ENCODE data around the gene SEMA5A.
"Not testable (repeated sequence)": the region's sequence is repeated elsewhere in the genome, so short reads cannot be mapped to it uniquely, and the experiment has no call there.

SEMA5A gene

GRCh38 chr5:9353048-9353447 is 192.8 kb downstream of the SEMA5A start:
- not testable (repeated sequence) for DNase-seq

- DNase-seq = no peak
These were observed 194.3 kb downstream of the SEMA5A start for GRCh38 chr5:9351546-9351945.

- DNase-seq = no peak
These were observed 195.5 kb downstream of the SEMA5A start for GRCh38 chr5:9350301-9350797.

DNA sequence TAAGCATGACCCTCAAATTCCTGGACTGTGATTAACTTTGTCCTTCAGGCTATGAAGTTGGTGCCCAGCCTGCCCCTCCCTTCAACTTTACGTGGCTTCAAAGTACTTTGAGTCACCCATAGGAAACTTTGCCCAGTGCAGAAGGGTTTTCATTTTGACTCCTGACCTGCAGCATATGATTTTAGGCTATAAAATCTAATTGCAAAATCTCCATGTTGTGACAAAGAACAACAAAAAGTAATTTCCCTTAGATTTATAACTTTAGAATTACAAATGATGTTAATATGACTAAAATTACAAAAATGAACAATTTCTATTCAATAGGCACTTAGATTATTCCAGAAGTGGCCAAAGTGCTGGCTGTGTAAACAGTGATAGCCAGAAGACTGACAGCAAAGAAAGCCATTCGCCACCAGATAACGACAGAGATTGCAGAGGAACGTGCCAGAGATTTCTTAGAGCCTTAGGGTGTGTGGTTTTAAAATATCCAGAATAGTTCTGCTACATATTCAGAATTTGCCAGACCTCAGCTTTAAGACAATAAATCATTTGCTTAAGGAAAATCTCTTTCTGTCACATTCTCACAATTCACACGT is 197.4 kb downstream of the SEMA5A start:
- DNase-seq = no peak

DNA sequence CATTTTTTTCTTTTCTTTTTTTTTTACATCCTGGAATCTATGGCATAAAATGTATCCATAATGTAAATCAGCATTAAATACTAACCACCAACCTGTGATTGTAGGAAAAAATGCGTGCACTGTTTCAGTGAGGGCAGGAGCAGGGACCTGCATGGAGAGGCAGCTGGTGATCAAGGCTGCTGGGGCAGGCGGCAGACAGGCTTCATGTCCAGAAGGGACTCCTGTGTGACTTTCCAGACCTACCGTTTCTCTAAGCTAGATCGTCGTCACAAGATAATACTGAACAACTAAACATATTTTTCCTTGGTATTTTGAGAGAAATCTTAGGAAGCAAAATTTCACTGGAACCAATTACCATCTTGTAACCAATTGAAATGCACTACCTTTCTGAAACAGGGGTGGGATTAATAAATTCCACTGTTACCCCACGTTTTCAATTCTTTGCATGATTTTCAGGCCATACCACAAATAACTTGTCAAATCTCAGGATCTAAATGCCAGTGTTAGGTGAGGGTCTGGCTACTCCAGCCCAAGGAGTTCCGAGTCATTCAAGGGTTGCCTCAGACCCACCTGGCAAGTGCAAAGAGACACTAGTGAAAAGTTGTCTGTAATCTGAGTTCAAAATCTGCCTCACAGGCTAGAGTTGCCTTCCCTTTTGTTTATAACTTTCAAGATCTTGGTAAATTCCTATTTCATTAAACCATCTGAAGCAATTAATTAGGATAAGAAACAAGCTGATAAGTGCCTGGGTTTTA is 198.2 kb downstream of the SEMA5A start:
- no peak for DNase-seq

DNA sequence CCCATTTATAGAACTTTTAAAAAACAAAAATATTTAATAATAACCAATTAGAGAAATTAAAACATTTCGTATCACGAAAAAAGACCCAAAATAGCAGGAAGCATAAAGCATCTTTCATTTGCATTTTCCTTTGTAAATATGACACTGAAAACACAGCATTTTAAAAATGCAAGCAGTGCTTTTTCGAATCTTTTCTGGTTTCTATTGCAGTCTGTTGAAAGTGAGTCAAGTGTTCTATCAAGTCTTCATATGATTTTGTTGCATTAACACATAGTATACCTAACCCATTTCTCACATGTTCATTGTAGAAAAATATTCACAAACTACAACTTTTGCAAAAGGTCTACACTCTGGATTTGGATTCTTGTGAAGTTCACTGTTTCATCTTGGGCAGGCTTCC is 198.8 kb downstream of the SEMA5A start:
- DNase-seq = no peak

DNA sequence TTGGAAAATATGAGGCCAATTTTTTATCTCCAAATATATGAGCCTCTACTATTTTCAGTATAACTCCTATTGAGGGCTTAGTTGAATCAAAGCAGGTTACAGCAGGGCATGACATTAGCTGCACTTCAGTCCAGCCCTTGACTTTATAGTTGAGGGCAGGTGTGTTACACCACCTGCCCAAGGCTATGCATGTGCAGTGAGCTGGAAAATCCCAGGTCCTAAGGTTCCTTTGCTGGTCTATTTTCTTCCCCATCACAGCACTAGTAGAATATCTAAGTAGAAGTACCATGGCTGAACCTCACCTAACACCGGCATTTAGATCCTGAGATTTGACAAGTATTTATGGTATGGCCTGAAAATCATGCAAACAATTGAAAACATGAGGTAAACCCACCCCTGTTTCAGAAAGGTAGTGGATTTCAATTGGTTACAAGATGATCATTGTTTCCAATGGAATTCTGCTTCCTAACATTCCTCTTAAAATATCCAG is 201.1 kb downstream of the SEMA5A start:
- DNase-seq = no peak

DNA sequence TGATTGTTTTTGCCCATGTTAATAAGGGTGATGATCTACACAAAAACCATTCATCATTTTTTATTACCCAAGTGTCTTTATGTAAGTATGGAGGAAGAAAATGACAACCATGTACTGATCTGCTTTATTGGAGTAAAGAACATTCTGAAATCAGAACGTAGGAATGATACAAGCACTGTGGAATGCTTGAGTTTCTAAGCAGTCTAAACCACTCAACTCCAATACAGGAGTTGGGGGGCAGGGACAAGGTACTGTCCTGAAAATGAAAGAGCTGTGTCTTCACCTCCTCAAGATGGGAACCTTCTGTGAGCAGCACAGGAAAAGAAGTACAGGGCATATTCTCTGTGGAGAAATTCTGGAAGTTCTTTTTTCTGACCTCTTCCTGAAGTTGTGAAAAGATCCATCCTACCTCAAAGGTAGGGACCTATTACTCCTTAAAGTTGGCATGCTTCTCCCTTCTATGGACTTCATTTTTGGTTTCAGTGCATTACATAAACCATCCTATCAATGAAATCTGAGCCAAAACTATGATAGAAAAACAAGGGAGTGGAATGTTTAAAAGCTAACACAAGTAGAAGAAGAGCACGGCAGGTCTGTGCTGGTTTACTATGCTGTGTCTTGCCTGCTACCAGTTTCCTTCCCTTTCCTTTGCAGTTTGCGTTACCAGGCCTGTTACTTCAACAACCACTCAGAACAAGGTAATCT is 202.6 kb downstream of the SEMA5A start:
- no peak for DNase-seq

DNA sequence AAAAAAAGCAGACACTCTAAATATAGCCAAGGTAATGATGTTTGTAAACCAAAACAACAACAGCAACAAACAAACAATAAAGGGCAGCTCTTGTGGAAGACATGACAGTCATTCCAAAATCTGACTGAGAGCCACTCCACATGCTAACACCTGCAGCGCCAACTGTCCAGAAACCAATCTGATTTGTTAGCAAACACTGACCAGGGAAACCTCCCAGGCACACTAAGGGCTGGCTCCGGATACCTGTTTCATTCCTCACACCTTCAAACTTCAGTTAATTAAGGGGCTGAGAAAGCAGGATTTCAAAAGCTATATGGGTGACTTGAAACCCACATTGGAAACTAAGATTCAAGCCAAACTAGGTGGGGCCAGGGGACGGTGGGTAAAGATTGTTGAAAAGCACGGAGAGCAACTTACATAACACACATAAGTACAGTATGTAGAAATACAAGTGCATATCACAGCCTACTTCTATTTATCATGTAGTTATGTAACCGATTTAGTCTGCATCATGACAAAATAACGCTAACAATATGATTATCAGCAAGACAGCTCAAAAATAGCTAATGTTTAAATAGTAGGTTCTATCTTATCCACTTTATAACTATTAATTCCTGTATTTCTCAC is 203.6 kb downstream of the SEMA5A start:
- DNase-seq = no peak

GRCh38 chr5:9340085-9340484 is 205.8 kb downstream of the SEMA5A start:
- no peak for DNase-seq

- DNase-seq = no peak
These were observed 206.6 kb downstream of the SEMA5A start for GRCh38 chr5:9339206-9339818.

DNA sequence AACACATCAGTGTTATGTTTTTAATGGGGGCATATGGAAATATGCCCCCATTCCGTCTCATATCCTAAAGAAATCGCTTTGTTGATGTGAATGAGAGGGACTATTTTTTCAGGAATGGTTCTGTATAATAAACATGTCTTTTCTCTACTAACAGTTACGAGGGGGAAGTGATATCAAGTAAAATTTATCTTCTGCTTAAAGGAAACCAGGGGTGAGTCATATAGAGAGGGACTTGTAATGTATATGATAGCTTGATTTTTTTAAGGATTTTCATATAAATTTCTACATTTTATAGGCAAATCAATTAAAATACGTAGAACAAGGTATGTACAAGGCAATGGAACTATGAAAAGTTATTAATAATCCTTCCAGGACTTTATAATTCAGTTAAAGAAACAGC is 207.1 kb downstream of the SEMA5A start:
- no peak for DNase-seq

DNA sequence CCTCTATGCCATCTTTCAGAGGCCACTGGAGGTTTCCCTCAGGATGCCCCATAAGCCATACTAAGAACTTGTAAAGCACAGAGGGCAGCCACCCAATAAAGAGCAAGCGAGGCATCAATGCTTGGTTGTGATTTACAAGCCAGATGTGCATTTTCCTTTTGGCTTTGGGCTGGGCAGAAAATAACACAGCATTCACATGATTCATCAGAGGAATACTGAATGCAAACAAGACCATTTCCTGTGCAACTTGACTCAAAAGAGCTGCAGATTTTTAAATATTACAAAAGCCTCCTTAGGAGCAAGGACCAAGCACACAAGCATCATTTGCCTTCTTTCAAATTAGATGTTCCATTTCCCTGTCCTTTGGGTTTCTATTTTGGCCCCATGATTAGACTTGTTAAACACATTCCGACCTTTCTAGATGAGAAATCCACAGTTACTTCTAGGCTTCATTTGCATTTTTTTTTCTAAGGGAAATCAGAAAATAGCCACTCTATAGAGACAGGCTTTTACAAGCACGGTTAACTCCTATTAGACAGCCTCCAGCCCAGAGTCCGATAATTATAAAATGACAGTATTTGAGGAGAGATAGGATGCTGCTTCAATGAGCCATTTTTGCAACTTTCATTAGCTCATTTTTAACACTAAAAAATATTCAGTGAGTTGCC is 207.8 kb downstream of the SEMA5A start:
- no peak for DNase-seq

GRCh38 chr5:9335754-9336495 is 209.9 kb downstream of the SEMA5A start:
- no peak for DNase-seq

GRCh38 chr5:9335269-9335668 is 210.6 kb downstream of the SEMA5A start:
- no peak for DNase-seq

GRCh38 chr5:9332026-9332425 is 213.8 kb downstream of the SEMA5A start:
- no peak for DNase-seq

DNA sequence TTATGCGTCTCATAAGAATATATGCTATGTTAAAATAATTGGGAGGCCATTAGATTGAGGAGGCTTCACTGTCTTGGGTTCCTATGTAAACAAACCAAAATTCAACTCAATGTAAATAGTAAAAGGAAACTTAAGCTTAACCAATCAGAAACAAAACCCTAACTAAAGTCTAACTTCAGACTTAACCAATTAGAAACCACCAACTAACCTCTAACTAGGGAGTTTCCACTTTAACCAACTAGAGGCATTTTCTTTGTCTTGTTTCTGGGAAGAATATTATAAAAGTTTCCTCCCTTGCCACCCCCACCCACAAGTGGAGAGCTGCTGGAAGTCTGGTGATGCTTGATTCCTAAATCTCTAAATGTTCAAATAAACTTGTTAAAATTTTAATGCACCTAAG is 214.5 kb downstream of the SEMA5A start:
- DNase-seq = no peak

- no peak for DNase-seq
These were observed 216.8 kb downstream of the SEMA5A start for GRCh38 chr5:9329125-9329524.

DNA sequence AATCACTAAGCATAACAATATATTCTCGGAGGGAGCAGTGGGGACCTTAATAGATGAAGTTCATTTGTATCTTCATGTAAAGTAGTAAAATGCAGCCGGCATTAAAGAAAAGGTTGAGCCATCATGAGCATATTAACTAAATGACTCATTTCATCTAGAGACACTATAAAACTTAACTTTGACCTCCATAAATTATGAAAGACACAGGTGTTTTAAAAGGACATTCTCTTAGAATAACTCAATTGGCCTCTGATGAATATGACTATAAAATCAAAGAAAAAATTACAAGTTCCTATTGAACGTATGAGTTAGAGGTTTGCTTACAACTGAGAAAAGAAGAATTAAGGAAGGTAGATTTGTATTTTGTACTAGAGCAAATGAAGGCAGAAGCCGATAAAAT is 220.3 kb downstream of the SEMA5A start:
- DNase-seq = no peak

- no peak for DNase-seq
These were observed 221.4 kb downstream of the SEMA5A start for GRCh38 chr5:9324348-9325077.

DNA sequence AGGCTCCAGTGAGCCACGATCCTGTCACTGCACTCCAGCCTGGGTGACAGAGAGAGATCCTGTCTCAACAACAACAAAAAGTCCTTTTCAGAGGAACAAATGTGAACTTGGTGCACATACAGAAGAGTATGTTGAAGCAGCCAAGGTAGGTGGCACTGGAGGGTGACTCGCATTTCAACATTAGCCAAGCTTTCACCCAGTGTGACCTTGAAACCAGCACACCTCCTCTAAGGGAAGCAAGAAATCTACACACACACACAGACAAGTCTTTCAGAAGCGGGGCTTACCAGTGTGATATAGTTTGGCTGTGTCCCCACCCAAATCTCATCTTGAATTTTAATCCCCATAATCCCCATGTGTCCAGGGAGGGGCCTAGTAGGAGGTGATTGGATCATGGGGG is 225.2 kb downstream of the SEMA5A start:
- DNase-seq = no peak
